HG03066 (cell line): ENCODE results near the gene PCK1.

Experiments used
- ATAC-seq: cut with Tn5 transposase; IDR thresholded peaks from one replicate; pipeline ENCODE4 v1.9.1; 2021; ENCODE audit warnings: low read depth; ENCODE audit not compliant: unreplicated experiment

The PCK1 gene

DNA sequence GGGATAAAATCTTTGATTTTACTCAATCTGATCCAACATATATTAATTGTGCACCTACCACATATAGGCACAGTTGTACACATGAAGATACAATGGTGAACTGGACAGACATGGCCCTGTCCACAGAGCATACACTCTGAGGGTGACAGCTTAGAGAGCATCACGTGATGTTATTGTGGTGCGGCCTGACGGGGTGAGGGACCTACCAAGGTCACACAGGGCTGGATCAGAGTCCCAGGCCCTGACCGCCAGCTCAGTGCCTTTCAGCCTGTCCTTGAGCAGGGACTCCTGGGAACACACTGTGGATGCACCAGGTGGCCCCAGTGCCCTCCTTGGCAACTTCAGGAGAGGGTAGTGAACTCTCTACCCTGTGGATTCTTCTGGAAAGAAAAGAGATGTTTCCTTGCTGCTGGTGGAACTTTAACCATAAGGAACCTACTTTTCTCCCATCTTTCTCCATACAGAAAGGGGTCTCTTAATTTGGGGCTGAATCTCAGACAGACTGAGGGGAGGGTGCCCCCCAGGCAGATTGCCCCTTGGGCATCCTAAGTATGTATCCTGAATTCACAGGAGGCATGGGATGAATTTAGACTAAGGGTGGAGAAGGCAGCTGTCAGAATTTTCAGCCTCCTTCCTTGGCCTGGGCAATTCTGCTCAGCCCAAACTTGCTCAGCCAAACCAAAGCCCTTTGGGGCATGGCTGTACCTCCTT is 26.5 kb downstream of the PCK1 start:
- no peak for ATAC-seq

DNA sequence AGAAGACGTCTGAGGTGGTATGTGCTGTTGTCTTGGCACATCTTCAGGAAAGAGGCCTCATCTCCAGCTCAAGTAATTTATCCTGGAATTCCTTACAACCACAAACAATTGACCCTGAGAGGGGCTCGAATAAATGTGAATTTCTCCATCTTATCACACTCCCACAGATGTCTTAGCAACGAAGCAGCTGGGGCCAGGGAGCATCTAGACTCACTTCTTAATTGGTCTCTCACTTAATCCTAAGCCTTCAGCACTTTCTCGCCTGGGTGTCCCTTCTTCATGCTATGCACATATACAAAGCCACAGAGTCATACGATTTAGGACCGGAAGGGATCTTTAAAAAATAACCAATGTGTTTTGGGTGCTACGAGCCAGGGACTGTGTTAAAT is 27.1 kb downstream of the PCK1 start:
- ATAC-seq, result no peak

DNA sequence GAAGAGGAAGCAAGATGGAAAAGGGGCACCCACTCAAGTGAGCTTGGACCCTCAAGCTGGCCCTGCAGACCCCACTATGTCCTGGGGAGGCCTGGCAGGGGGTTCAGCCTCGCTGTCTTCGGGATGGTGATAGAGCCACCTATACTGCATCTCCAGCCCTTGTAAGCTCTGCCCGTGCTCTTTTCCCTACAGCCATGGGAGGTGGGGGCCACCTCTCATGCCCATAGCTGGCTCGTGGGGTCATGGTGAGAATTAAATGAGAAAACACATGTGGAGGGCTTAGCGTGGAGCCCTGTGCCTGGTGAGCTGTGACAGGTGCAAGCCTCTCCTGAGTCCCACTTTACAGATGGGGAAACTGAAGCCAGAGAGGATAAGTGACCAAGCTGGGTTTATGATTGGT is 27.7 kb downstream of the PCK1 start:
- ATAC-seq, result no peak

DNA sequence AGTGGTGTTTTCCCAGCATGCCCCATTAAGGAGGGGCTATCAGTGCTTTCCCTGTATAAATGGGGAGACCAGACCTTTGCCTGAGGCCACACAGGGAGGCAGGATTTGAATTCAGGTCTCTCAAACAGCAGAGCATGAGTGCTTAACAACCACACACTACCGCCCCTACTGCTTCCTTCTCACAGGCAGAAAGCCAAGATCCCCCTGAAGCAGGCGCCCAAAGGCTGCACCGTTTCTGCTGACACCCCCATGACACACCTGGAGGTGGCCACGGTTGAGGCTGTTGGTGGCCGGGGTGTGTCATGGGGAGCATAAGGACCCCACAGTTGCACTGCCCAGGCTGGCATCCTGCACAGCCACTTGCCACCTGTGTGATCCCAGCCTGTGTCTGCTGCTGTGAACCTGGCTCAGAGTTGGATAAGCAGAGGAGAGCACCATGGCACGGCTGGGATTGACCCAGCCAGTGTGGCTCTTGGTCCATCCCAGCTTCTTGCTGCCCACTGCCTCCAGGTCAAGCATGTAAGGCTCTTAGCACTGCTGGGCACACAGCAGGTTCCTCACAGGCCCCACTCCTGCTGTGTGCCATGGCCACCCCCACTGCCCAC is 28.3 kb downstream of the PCK1 start:
- ATAC-seq, result no peak

GRCh38 chr20:57589728-57590484 is 29.0 kb downstream of the PCK1 start:
- ATAC-seq, result no peak

DNA sequence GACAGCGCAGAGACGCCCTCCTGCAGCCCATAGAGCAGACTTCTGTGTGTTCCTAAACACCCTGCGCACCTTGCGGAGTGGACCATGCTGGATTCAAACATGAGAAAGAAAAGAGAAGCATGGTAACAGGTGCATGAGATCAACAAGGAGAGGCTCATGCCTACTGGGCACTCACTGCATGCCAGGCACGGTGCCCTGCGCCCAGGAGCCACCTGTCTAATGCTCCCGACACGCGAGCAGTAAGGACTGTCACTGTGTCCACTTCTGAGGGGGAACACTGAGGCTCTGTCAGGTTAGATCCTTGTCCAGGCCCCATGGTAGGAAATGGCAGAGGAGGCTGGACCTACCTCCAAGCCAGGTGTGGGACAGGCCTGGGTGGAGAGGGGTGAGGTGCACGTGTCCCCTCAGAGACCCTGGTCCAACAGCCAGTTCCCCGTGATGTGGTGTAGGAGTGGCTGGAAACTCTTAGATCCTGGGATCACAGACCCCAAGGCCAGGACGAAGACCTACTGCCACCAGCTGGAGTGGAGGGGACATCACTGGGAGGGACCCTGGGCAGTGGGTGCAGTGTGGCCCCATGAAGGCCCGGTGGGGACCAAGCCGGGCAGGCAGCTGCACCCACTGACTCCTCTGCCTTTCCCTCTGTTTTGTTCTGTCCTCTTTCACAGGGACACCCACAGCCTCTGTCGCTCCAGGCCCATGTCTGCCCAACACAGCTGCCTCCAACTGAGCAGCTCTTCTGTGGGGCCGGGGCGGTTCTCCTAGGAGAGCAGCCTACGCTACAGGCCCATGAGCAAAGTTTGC is 29.8 kb downstream of the PCK1 start:
- ATAC-seq, result no peak

GRCh38 chr20:57591289-57592229 is 30.6 kb downstream of the PCK1 start:
- no peak for ATAC-seq

- ATAC-seq, result no peak
Measured at GRCh38 chr20:57592263-57593092, 31.6 kb downstream of the PCK1 start.

GRCh38 chr20:57593134-57593886 is 32.4 kb downstream of the PCK1 start:
- ATAC-seq, result no peak

- no peak for ATAC-seq
Measured at GRCh38 chr20:57594092-57594951, 33.4 kb downstream of the PCK1 start.

GRCh38 chr20:57595041-57596030 is 34.4 kb downstream of the PCK1 start:
- ATAC-seq, result no peak

- ATAC-seq, result no peak
Measured at GRCh38 chr20:57596358-57596757, 35.4 kb downstream of the PCK1 start.

- ATAC-seq, result no peak
Measured at GRCh38 chr20:57596998-57597939, 36.4 kb downstream of the PCK1 start.

DNA sequence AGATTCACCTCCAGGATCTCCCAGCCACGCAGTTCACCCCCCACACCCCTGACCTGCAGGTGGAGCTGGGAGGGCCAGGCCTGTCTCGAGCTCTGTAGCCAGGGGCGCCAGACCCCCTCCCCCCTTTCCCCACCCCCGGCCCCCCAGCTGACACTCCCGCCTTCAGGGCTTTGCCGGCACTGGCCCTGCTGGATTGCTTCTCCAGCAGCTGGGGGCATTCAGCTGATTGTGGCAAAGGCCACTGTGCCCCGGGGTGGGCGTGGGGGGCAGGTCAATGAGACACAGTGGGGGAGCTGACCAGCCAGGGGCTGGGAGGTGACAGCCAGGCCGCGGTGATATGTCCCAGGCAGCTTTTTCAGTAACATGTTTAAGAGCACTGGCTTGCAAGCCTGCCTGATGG is 37.1 kb downstream of the PCK1 start:
- no peak for ATAC-seq

DNA sequence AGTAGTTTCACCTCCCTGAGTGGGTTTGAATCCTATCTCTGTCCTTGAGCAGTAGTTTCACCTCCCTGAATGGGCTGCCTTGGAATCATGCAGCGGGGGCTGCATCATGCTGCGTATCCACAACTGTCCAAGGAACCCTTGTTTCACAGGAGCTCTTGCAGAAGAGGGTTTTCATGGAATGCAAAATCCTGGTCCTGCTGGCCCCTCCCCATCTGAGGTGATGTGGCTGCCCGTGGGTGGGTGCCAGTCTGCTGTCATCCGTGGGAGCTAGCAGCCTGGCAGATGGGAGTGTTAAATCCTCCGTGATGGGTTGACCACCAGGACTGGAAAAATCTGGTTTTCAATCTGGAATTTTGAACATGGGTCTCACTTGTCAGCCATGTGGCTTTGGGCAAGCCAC is 37.6 kb downstream of the PCK1 start:
- ATAC-seq, result no peak
